Coronary artery (tissue), 2 donors: ENCODE measurements around the gene RASSF8.
A peak's percentile ranks its signal among the peaks of the same experiment; 100 is the strongest.

Experiments used
- DNase-seq: peaks from one replicate; pipeline ENCODE4 v3.0.0-alpha.2; 2017; ENCODE audit warnings: low spot score
- H3K27ac ChIP-seq, 2 donors: fragments of 200-600 bp; sonication (generic); one replicate each; pipeline ENCODE4 v1.5.1; 2016 to 2019
- H3K4me3 ChIP-seq: fragments of 200-600 bp; sonication (generic); 2 replicates; pipeline ENCODE4 v1.5.1; 2016; ENCODE audit warnings: mild to moderate bottlenecking, moderate library complexity
- CTCF ChIP-seq: fragments of 200-600 bp; sonication (generic); IDR thresholded peaks from one replicate; pipeline ENCODE4 v1.5.1; 2019; ENCODE audit warnings: antibody characterized with exemption

The RASSF8 gene

GRCh38 chr12:26126340-26127284 lies 168.1 kb downstream of the RASSF8 start:
- Histone ChIP-seq H3K27ac (peak overlapping the region; percentile 96 to 98), H3K4me3 (peak overlapping the region; percentile 83)
- DNase-seq, result peak; percentile 93
- no peak for TF ChIP-seq CTCF

- no peak for TF ChIP-seq CTCF
- H3K4me3 ChIP-seq, result no peak overlapping the region
- H3K27ac ChIP-seq, result no peak overlapping the region
These were observed 168.9 kb downstream of the RASSF8 start for GRCh38 chr12:26127404-26127803.

GRCh38 chr12:26128168-26128567 lies 169.7 kb downstream of the RASSF8 start:
- no peak overlapping the region for H3K4me3 ChIP-seq
- no peak for TF ChIP-seq CTCF
- no peak for DNase-seq
- H3K27ac ChIP-seq, result no peak overlapping the region

More at GRCh38 chr12:26127404-26127803, 168.9 kb downstream of the RASSF8 start:
- DNase-seq, result no peak
